GM12891 (cell line): Measurements from ENCODE around the gene PIR.

Experiments used
- DNase-seq: peaks from one replicate; pipeline ENCODE4 v3.0.0; 2011; ENCODE audit warnings: low spot score; ENCODE audit not compliant: insufficient read length
- FAIRE-seq: peaks from 2 replicates; lab custom pipeline; 2011; peaks lifted over from hg19 to GRCh38; lab: Jason Lieb, UNC
- PAX5 ChIP-seq: IDR thresholded peaks from 2 replicates; pipeline ENCODE4 v1.6.1; 2011; ENCODE audit warnings: low read length, moderate library complexity, mild to moderate bottlenecking; ENCODE audit not compliant: insufficient read depth, severe bottlenecking
- POLR2A ChIP-seq: IDR thresholded peaks from 2 replicates; pipeline ENCODE4 v1.6.1; 2011; ENCODE audit warnings: low read depth, low read length, control low read depth
- POLR2AphosphoS5 ChIP-seq: IDR thresholded peaks from 2 replicates; pipeline ENCODE4 v1.6.1; 2011; ENCODE audit warnings: low read depth, low read length, control low read depth
- POU2F2 ChIP-seq: IDR thresholded peaks from 2 replicates; pipeline ENCODE4 v1.6.1; 2011; ENCODE audit warnings: low read depth, mild to moderate bottlenecking, control low read depth, low read length, moderate library complexity
- SPI1 ChIP-seq: IDR thresholded peaks from 2 replicates; pipeline ENCODE4 v1.6.1; 2011; ENCODE audit warnings: low read depth, low read length, control low read depth
- TAF1 ChIP-seq: IDR thresholded peaks from 2 replicates; pipeline ENCODE4 v1.6.1; 2011; ENCODE audit warnings: low read depth, low read length, control low read depth

Gene PIR

DNA sequence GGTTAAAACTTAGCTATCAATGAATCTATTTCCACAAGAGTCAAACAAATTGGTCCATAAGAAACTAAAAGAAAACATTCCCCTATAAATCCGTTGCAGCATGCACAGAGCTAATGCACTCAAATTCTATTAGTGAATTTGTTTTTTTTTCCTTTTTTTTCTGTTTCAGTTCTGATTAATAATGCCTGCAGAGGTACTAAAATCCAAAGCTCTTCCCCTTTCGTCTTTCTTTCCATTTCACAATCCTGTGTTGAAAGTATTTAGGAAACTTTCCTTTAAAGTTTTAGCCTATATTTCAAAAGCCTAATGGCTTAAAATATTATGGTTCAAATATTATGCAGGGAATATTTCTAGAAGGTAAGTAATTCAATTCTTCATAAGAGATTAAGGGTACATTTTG is 63.1 kb downstream of the PIR start:
- no peak for FAIRE-seq
- DNase-seq: no peak
- TF ChIP-seq TAF1: no peak
- TF ChIP-seq POLR2AphosphoS5: no peak
- no peak for TF ChIP-seq SPI1
- no peak for TF ChIP-seq POLR2A
- no peak for TF ChIP-seq POU2F2
- no peak for TF ChIP-seq PAX5

DNA sequence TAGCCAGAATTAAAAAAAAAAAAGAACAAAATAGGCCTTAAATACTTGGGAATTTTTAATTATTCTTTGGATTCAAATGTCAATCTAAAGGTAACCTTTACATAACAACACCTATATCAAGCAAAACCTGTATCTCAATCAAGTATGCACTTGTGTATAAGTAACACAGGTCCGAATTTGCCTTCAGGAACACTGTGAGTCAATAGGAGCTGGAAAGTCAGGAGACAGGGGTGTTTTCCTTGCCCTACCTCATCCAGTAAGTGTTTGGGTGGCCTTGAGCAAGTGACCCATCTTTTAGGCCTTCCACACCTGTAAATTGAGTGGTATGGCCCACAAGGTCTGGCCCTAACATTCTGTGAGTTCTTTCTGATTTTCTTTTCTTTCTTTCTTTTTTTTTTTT is 68.1 kb downstream of the PIR start:
- TF ChIP-seq POLR2AphosphoS5 (no peak), TAF1 (no peak), SPI1 (no peak), POLR2A (no peak), PAX5 (no peak), POU2F2 (no peak)
- DNase-seq: no peak
- no peak for FAIRE-seq

DNA sequence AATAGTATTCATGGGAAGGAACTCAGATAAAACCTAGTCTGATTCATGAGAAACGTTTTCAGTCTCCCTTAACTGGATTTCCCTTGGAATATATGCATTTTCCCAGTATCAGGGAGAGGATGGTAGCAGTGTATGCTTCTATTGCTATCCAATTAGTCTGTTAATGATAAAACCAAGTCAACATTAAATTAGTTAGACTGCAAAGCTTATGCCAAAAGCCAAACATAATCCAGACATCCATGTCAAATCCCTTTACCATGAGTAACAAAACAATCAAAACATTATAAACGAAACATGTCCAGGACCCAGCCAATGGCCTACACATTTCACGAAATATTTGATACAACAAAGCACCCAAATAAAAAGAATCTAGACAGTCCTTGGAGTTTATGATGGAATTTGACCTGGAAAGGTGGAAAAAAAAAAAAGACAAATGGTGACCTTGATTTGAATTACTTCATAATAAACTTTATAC is 74.4 kb downstream of the PIR start:
- no peak for DNase-seq
- no peak for FAIRE-seq
- TF ChIP-seq TAF1 (no peak), PAX5 (no peak), POLR2A (no peak)

DNA sequence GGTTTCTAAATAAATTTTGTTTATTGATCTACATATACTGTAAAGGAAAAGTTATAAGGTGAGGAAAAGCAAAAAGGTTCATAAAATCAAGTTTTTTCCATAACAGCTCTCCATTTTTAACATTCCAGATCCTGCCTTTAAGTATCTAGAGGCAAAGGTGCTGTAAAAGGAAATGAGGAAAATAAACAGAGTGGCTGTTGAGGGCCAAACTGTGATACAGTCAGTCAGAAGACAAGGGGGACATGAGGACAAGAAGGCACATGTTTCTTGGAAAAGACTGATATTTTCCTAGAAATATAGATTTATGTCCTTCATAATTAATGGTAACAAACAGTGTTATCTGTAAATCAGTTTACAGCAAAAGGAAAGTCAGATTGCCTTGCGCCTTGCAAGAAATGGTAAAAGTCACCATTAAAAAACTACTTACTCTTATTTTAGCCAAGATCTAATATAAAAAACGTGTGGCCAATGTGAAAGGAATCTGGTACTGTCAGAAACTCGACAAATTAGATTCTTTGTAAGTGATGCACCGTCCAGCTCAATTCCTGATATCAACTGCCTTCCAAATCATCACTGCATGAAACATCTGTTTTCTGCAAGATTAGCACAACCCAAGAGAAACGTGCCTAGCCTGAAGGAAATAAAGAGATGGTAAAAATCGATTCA is 75.0 kb downstream of the PIR start:
- TF ChIP-seq POLR2A (no peak), SPI1 (no peak), TAF1 (no peak), PAX5 (no peak), POU2F2 (no peak), POLR2AphosphoS5 (no peak)
- DNase-seq (no peak), FAIRE-seq (no peak)

DNA sequence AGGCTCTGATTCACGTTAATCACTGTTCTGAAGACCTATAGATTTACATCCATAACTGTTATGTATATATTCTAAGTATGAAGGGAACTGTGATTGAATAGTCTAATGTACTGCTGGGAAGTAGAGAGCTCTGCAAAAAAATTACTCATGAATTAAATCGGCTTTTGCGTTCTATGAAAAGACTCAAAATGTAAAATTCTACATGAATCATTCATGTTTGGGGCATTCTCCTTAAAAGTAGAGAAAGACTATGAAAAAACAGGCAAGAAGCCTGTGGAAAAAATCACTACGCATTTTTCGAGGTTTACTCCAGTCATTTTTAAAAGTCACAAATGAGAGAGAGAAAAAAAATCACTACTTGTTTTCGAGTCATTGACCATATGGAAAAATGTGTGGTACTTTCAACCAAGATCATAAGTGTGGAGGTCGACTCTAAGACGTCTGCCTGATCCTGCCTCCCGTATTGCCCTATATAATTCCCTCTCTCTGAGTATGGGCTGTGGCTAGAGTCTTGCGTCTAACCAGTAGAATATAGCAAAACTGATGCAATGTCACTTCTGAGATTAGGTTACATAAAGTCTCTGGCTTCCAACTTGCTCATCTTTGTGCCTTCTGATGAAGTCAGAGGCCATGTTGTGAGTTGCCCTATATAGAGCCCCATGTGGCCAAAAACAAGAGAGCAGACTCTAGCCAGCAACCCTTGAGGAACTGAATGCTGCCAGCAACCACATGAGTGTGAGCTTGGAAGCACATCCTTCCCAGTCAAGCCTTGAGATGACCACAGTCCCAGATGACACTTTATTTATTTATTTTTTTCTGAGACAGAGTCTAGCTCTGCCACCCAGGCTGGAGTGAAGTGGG is 76.8 kb downstream of the PIR start:
- DNase-seq (no peak), FAIRE-seq (no peak)
- TF ChIP-seq POU2F2 (no peak), TAF1 (no peak), PAX5 (no peak), SPI1 (no peak)

DNA sequence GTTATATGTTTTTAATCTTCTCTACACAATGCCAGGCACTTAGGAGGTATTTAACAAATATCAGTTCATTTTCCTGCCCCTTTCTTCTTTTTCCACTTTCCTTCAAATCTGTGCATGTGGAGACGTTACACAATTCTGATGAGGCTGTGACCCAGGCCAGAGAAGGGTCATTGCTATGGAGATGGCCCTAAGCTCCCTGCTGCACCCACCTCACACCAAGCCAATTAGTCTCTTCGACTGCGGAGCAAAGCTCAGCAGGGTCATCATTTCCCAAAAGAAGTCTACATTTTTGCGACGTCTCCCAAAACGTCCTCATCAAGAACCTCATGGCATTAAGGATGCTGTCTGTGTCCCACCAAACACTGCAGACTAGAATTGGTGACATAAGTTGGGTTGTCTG is 80.0 kb downstream of the PIR start:
- no peak for FAIRE-seq
- TF ChIP-seq SPI1 (no peak), PAX5 (no peak), POLR2A (no peak), TAF1 (no peak), POU2F2 (no peak), POLR2AphosphoS5 (no peak)
- no peak for DNase-seq

DNA sequence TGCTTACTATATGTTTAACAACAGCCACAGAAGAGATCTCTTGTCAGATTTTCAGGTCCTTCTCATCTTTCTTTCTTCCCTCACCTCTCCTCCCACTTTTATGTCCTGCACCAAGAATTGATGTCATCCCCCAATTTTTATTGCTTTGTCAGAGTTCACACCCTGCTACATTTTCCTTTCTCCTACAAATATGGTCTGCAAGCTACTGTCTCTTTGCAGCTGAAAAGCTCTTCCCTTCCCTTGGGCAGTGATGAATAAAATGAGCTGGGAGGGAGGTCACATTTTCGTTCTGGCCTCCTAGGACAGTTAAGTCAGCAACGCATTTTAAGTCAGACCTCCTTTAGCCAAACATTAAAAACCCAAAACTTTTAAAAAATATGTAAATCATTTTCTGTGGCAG is 82.2 kb downstream of the PIR start:
- FAIRE-seq (no peak), DNase-seq (no peak)
- no peak for TF ChIP-seq POLR2A
- no peak for TF ChIP-seq PAX5

DNA sequence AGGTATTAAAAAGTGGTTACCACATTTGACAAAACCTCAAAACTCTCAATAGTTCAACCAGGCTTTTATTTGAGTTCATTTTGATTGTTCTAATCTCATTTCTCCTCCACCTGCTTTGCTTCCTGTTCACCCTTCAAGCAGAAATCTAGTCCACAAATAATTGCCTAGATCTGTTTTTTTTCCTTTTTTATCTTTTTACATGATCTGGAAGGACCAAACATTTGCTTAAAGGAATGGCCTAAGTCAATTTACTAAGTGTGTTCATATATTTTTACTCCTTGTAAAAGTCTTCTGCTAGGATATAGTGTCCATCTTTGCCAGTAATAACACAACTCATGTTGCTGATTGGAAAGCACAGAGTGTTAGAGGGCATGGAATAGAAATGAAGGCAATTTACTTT is 82.7 kb downstream of the PIR start:
- TF ChIP-seq POU2F2 (no peak), PAX5 (no peak), POLR2A (no peak), TAF1 (no peak), POLR2AphosphoS5 (no peak), SPI1 (no peak)
- DNase-seq (no peak), FAIRE-seq (no peak)

DNA sequence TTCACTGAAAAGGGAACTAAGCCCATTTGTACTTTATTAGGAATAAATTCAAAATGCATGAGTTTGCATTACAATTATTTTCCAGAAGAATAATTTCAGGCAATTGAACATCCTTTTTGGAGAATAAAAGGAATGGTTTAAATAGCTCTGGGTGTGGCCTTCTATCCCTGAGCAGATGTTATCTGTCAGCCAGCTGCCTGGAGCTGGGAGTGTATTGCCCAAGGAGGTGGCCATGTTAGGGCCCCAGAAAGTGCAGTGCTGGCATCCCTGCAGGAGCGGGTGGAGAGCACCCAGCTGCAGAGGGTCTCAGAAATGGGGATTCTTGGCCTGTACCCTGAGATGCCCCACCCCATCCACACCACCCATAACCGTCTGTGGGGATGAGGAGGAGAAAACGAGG is 87.3 kb downstream of the PIR start:
- FAIRE-seq (no peak), DNase-seq (no peak)
- TF ChIP-seq TAF1 (no peak), POLR2AphosphoS5 (no peak), POLR2A (no peak), SPI1 (no peak), PAX5 (no peak), POU2F2 (no peak)

DNA sequence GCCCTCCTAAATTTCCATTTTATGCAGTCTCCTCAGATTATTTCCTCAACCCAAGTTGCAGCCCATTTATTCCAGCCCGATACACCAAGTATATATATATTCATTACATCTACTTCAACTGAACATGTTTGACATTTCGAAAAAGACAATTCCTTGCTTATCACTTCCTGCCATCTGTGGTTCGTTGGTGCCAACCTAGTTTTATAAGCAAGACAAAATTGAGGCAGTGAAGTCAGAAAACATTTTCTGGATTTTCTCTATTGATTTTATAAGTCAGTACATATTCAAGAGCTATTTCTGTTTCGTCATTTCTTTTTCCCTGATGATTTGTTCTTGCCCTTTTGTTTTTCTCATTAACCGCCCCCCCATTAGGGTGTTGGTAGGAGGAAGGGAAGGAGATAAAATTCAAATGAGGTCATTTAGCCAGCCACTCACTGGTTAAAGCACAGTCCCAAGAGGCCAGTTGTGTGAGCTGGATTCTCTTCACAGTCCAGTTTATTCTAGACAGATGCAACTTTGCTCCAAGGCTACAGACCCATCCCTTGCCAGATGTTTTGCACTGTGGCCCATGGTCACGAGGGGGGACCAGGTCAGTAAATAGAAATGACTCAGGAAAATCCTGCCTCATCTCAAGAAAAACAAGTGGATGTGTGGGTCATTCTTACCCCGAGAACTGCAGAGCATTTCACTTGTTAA is 88.6 kb downstream of the PIR start:
- FAIRE-seq (peak; percentile 63), DNase-seq (no peak)
- TF ChIP-seq PAX5 (no peak), SPI1 (no peak), TAF1 (no peak), POLR2AphosphoS5 (no peak), POU2F2 (no peak), POLR2A (no peak)
